GM18511 (cell line): ENCODE data around the gene FAM163B.
"Not testable (repeated sequence)": the region's sequence is repeated elsewhere in the genome, so short reads cannot be mapped to it uniquely, and the experiment has no call there.

ENCODE experiments used
- ATAC-seq: cut with Tn5 transposase; IDR thresholded peaks from one replicate; pipeline ENCODE4 v1.9.1; 2021; ENCODE audit warnings: mild to moderate bottlenecking, moderate library complexity; ENCODE audit not compliant: unreplicated experiment

The FAM163B gene

GRCh38 chr9:133571391-133571890 is 37.7 kb downstream of the FAM163B start:
- ATAC-seq, result no peak

DNA sequence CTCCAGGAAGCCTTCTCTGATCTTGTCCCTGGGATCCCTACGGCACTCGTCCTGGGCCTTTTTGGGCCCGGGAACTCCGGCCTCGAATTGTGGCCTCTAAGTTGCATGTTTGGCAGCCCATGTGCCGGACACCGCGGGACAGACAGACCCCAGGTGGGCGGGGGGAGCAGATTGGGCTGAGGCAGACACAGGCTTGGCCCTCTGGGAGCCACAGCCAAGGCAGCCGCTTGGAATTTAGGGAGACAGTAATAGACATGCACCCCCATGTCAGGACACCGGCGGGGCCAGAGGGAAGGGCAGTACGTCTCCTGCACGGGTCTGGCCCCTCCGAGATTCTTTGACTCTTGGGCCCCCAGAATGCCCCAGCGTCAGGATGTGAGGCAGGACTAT is 38.5 kb downstream of the FAM163B start:
- no peak for ATAC-seq

DNA sequence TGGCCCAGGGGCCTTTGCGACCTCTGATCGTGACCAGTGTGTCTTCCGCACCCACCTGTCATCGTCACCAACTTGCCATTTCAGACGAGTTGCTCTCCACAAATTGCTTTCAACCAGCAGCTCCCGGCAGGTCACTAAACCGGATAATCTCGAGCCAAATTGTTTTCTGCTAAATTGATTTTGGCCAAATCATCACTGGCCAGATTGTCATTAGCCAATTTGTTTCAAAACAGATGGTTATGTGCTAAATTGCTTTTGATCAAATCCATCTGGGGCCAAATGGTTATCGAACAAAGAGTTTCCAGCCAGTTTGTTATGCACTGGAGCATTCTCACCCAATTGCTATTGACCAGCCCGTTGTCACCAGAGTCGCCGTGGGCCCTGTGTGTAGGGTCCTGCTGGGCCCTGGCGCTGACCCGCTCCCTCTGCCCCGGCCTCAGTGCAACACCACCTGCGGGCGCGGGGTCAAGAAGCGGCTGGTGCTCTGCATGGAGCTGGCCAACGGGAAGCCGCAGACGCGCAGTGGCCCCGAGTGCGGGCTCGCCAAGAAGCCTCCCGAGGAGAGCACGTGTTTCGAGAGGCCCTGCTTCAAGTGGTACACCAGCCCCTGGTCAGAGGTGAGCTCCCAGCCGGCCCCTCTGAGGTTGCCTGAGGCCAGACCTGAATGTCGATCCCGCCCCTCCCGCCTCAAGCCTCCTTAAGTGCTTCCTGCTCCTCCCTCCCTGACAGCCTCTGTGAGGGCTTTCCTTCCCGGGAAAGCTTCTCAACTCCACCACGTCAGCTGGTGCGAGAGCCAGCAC is 39.1 kb downstream of the FAM163B start:
- ATAC-seq, result no peak

GRCh38 chr9:133569121-133569785 is 39.9 kb downstream of the FAM163B start:
- no peak for ATAC-seq

- ATAC-seq, result no peak
Measured at GRCh38 chr9:133568186-133568585, 41.0 kb downstream of the FAM163B start.

- ATAC-seq, result no peak
Measured at GRCh38 chr9:133566817-133567216, 42.4 kb downstream of the FAM163B start.

GRCh38 chr9:133566382-133566781 is 42.8 kb downstream of the FAM163B start:
- no peak for ATAC-seq

GRCh38 chr9:133564451-133565116 is 44.6 kb downstream of the FAM163B start:
- no peak for ATAC-seq

DNA sequence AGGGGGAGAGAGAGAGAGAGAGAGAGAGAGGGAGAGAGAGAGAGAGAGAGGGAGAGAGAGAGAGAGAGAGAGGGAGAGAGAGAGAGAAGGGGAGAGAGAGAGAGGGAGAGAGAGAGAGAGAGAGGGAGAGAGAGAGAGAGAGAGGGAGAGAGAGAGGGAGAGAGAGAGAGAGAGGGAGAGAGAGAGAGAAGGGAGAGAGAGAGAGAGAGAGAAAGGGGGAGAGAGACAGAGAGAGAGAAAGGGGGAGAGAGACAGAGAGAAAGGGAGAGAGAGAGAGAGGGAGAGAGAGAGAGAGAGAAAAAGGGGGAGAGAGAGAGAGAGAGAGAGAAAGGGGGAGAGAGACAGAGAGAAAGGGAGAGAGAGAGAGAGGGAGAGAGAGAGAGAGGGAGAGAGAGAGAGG is 45.4 kb downstream of the FAM163B start:
- not testable (repeated sequence) for ATAC-seq

GRCh38 chr9:133563291-133563796 is 45.8 kb downstream of the FAM163B start:
- ATAC-seq, result no peak

GRCh38 chr9:133562611-133563290 is 46.4 kb downstream of the FAM163B start:
- no peak for ATAC-seq

- ATAC-seq, result no peak
Measured at GRCh38 chr9:133561976-133562554, 47.1 kb downstream of the FAM163B start.

DNA sequence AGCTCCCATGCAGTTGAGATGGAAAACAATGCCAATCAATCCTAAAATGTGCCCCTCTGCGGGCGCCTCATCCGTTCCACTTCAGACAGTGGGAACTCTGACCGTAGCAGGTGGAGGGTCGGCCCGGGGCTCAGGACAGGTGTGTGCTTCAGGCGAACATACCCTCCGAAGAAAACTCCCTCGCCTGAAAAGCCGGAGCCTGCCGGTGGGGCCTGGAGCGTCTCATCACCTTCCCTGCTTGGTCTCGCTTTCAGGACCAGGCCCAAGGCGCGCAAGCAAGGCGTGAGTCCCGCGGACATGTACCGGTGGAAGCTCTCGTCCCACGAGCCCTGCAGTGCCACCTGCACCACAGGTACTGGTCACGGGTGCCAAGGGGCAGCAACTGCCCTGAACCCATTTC is 48.2 kb downstream of the FAM163B start:
- ATAC-seq, result no peak

GRCh38 chr9:133560311-133560710 is 48.9 kb downstream of the FAM163B start:
- no peak for ATAC-seq

DNA sequence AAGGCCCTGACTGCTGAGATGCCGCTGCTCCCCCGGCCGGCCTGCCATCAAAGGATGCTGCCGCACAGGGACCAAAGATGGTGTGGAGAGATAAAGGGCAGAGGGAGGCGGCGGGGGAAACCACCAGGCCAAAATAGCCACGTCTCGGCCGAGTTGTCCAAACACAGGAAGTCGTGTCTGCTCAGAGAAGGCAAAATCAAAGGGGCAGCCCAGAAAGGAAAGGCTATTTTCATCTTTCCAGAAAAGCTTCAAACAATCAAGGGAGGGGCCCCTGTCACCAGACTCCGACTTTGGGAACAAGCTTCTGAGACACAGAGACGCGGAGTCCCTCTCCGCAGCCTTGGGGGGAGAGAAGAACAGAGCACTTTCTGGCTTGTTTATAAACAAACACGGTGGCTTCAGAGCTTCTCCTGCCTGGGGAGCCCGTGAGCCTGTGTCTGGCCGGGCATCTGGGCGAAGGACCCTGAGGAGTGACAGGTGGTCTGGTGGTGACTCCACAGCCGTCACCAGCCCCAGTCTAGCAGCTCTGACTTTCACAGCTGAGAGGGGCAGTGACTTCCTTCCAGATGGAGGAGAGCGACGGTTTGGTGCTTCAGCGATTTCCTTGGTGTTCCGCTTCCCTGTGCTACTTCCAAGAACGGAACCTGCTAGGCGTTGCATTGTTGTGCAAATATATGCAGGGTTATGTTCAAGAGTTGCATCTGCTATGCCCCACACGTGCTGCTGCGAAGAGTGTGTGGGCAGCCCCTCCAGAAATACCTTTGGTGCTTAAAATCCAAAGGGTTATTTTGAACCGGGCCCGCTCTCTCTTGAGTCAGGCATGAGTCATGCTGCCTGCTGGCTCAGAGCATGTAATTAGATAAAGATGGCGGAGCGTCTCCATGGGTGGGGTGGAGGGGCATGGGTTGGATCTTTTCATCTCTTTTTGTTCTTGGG is 50.7 kb downstream of the FAM163B start:
- ATAC-seq, result peak; percentile 67

DNA sequence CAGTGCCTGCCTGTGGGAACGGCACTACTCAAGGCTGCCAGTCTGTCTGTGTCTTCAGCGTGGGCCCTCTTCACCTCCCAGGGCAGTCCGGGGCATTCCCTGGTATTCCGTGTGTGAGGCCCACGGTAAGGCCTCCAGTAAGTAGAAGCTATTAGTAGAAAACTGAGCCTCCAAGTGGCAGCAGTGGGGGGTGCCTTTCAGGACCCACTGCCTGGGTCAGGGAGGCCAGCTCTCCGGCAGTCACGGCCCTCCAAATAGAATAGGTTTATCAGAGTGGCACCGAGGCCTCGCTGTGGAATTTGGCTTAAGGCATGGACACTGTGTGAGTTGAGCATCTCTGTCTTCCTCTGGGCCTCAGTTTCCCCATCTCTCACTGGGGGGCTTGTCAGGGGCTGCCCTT is 51.6 kb downstream of the FAM163B start:
- ATAC-seq, result no peak

- no peak for ATAC-seq
Measured at GRCh38 chr9:133556354-133556753, 52.8 kb downstream of the FAM163B start.

DNA sequence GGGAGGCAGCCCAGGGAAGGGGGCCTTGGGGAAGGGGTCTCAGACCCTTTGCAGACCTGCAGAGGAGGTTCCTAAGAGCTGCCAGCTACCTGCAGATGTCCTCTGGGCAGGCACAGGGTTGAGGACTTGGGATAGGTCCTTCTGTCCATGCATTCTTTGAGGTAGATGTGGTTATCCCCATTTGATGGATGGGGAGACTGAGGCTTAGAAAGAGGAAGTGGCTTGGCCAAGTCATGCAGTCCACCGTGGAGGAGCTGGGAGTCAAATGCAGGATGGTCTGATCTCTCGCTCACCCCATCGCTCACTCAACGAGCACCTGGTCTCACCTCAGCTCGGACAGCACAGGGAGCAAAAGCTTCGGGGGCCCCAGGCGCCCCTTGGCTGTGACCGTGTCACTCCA is 54.5 kb downstream of the FAM163B start:
- no peak for ATAC-seq

DNA sequence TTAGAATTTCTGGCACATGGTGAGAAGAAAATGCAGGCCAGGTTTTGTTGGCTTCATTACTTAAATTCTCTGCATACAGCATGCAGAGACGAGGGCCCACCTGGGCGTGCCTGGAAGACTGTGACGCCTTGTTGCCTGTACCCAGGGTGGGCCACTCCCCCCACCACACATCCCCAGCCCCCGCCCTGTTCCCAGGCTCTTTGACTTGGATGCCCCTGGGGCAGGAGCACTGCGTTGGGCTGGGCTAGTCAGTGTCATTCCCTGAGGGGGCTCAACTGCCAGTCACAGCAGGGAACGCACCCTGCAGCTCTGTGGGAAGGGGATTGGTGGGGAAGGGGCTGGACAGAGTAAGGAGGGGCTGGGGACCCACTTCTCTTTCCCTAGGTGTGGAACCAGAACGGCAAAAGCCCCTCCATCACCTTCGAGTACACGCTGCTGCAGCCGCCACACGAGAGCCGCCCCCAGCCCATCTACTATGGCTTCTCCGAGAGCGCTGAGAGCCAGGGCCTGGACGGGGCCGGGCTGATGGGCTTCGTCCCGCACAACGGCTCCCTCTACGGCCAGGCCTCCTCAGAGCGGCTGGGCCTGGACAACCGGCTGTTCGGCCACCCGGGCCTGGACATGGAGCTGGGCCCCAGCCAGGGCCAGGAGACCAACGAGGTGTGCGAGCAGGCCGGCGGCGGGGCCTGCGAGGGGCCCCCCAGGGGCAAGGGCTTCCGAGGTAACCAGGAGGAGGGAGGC is 55.0 kb downstream of the FAM163B start:
- ATAC-seq, result no peak
